Kidney epithelial cell (primary cell): ENCODE data around the gene ZBTB33. TPM values are rescaled to one million over a fixed set of nuclear protein-coding genes. Genes with fewer than 3 reads are reported as not detected.

Source experiments
- DNase-seq: peaks from one replicate; pipeline ENCODE4 v3.0.0-alpha.2; 2010; ENCODE audit warnings: low read depth
- H3K27me3 ChIP-seq: 2 replicates; pipeline ENCODE4 v1.6.0; 2011; ENCODE audit warnings: low read length; ENCODE audit not compliant: control insufficient read depth, insufficient read depth
- H3K36me3 ChIP-seq: 2 replicates; pipeline ENCODE4 v1.5.1; 2011; ENCODE audit warnings: low read length; ENCODE audit not compliant: control insufficient read depth, insufficient read depth
- H3K4me3 ChIP-seq: 2 replicates; pipeline ENCODE4 v1.5.1; 2011; ENCODE audit warnings: low read depth, mild to moderate bottlenecking, control low read depth, low read length
- total RNA-seq: library from RNA; depleted of rRNA; stranded (reverse); fragments of >200 nt; gene quantifications from 2 replicates; pipeline ENCODE4 v1.2.3, GENCODE V29; 2015
- TF ChIP-seq, protein P1 (sequence below): IDR thresholded peaks from 2 replicates; pipeline ENCODE4 v1.5.1; 2011; ENCODE audit warnings: mild to moderate bottlenecking, moderate library complexity, low read length, control low read depth, inconsistent platforms; ENCODE audit not compliant: insufficient read depth, poor library complexity, severe bottlenecking

Gene ZBTB33
- total RNA-seq, 1 donor from 2014 or later, result 23.7 TPM

DNA sequence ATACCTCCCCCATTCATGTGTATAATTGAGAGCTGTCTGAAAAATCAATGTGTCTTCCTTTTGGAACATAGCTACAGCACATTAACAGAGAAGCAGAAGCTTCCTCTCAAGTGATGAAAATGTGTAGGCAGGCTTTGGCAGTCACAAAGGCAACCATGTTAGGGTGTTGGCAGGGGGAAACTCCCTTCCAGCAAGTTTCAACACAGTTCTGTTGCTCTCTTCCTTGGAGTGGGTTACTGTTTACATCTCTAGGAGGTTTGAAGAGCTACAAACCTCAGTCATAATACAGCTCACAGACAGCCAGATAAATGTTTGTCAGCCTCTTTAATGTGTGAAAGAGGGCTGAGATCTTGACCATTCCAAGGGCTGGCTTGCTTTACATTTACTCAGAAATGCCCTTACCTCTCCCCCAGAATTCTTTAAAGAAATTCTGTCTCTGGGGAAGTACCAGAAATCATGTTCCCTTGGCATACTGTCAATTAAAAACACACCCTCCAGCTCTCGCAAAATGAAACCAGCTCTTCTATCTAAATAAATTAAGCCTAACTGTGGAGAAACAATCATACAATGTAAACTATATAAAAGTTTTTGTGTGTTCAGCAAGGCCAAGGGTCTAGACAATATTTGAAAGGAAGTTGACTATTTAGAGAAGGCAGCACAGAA lies 18.9 kb downstream of the ZBTB33 start:
- H3K27me3 ChIP-seq, result no peaks in the 10 kb centered on the region
- TF ChIP-seq, protein P1, sequence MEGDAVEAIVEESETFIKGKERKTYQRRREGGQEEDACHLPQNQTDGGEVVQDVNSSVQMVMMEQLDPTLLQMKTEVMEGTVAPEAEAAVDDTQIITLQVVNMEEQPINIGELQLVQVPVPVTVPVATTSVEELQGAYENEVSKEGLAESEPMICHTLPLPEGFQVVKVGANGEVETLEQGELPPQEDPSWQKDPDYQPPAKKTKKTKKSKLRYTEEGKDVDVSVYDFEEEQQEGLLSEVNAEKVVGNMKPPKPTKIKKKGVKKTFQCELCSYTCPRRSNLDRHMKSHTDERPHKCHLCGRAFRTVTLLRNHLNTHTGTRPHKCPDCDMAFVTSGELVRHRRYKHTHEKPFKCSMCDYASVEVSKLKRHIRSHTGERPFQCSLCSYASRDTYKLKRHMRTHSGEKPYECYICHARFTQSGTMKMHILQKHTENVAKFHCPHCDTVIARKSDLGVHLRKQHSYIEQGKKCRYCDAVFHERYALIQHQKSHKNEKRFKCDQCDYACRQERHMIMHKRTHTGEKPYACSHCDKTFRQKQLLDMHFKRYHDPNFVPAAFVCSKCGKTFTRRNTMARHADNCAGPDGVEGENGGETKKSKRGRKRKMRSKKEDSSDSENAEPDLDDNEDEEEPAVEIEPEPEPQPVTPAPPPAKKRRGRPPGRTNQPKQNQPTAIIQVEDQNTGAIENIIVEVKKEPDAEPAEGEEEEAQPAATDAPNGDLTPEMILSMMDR, result no peak
- no peak for DNase-seq
- no peak overlapping the region for H3K4me3 ChIP-seq
- no peaks in the 10 kb centered on the region for H3K36me3 ChIP-seq

DNA sequence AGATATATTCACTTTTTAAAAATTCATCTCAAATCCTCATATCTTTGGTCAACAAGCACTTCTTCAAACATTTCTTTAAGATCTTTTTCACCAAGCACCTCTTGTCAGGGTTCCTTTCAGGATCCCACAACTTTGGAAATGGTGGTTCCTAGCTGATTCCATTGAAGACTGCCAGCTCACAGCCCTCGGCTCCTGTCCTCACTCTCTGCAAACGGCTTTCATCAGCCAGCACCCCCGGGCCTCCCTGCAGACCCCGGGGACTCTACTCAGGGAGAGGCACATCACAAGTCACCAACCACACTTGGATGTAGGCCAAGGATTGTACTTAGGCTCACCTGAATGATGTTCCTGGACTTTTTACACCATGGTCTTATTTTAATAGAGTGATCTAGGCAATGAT lies 20.0 kb downstream of the ZBTB33 start:
- Histone ChIP-seq H3K27me3 (no peaks in the 10 kb centered on the region), H3K36me3 (no peaks in the 10 kb centered on the region), H3K4me3 (no peak overlapping the region)
- DNase-seq, result no peak
- TF ChIP-seq, protein P1, result no peak

DNA sequence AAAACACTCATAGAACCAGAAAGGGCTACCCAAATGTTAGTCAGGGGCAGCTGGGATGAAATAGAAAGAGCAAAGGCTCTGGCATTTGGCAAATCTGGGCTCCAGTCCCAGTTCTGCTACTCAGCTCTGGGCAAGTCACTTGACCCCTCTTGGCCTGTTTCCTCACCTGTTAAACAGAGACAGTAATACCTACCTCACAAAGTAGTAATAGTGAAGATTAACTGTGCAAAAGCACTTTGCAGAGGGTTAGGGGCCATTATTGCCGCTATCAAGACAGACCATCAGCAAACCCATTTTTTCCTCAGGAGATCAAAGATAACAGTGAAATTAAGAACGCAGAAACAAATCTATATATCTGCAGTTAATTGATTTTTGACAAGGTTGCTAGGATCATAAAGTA lies 20.6 kb downstream of the ZBTB33 start:
- Histone ChIP-seq H3K4me3 (no peak overlapping the region), H3K27me3 (no peaks in the 10 kb centered on the region), H3K36me3 (no peaks in the 10 kb centered on the region)
- no peak for DNase-seq
- TF ChIP-seq, protein P1, result no peak

DNA sequence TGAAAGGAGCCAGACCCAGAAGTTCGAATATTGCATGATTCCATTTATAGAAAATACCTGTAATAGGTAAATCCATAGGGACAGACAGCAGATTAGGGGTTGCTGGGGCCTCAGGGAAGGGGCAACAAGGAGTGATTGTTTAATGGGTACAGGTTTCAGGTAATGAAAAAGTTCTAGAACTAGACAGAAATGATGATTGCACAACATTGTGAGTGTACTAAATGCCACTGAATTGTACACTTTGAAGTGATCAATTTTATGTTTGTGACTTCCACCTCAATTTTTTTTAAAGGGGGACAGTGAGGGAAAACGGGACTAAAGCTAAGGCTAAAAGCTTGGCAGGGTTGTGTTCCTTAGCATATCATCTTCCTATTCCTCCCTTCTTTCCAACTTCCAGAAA lies 23.5 kb downstream of the ZBTB33 start:
- no peak overlapping the region for H3K4me3 ChIP-seq
- H3K36me3 ChIP-seq, result no peaks in the 10 kb centered on the region
- TF ChIP-seq, protein P1, result no peak
- H3K27me3 ChIP-seq, result no peaks in the 10 kb centered on the region
- DNase-seq, result no peak

DNA sequence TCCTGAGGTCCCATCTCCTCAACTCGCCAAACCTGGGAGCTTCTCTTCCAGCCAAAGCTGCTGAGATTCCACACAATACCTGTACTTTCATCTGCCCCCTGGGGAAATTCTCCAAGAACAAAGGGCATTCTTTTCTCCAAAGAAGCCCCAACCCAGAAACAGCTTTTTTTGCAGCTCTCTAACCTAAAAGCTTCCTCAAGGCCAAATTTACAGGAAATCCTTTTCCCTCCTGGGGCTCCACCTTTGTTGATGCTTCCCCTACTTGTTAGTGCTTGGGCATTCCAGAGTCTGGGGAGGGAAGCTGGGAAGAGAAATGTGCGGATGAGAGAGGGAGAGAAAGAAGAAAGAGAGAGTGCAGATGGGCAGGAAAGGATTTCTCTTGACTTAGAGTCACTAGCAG lies 24.3 kb downstream of the ZBTB33 start:
- H3K27me3 ChIP-seq, result no peaks in the 10 kb centered on the region
- no peak overlapping the region for H3K4me3 ChIP-seq
- TF ChIP-seq, protein P1, result no peak
- H3K36me3 ChIP-seq, result no peaks in the 10 kb centered on the region
- DNase-seq, result no peak

DNA sequence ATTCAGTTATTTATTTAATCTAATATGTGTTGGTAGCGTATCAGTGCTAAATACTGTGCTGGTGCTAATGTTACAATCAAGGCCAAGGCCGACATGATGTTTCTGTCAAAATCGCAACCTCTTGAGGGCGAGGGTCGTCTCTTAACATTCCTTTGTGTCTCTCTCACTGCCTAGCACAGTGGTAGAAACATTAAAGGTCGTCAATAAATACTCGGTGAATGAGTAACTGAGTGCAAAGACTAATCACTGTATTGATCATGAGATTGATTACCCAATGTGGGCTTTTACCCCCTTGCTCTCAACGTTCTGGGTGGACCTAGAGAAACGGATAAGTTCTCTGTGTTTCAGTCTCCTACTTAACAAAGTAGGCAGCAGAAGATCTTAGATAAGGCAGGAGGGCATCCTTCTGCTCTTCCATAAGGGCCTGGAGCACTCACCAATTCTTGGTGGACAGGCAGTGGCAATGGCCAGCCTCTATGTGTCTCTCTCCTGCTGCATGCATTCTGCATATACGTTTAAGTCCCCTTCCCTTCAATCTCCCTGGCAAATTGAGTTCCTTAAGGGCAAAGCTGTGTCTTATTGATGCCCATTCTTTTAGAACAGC lies 30.5 kb downstream of the ZBTB33 start:
- no peak for DNase-seq
- TF ChIP-seq, protein P1, result no peak

More for the DNA sequence above, 30.5 kb downstream of the ZBTB33 start:
- Histone ChIP-seq H3K4me3 (no peak overlapping the region), H3K27me3 (no peaks in the 10 kb centered on the region), H3K36me3 (no peaks in the 10 kb centered on the region)
